GM10847 (cell line): ENCODE data around the gene SFXN4.
A peak's percentile ranks its signal among the peaks of the same experiment; 100 is the strongest.

Experiments
- POLR2A ChIP-seq: IDR thresholded peaks from 2 replicates; pipeline ENCODE4 v1.6.1; 2011; ENCODE audit not compliant: insufficient read length; ENCODE audit errors: extremely low read depth

The SFXN4 gene

GRCh38 chr10:119131512-119132240 lies 33.8 kb downstream of the SFXN4 start:
- no peak for TF ChIP-seq POLR2A

GRCh38 chr10:119129721-119130120 lies 35.8 kb downstream of the SFXN4 start:
- TF ChIP-seq POLR2A, result no peak

- no peak for TF ChIP-seq POLR2A
Observed at GRCh38 chr10:119125942-119126341, 39.6 kb downstream of the SFXN4 start.

- TF ChIP-seq POLR2A, result no peak
Observed at GRCh38 chr10:119120875-119121274, 44.6 kb downstream of the SFXN4 start.

GRCh38 chr10:119120413-119120867 lies 45.1 kb downstream of the SFXN4 start:
- TF ChIP-seq POLR2A, result no peak

- no peak for TF ChIP-seq POLR2A
Observed at GRCh38 chr10:119119400-119119799, 46.1 kb downstream of the SFXN4 start.

GRCh38 chr10:119118231-119118630 lies 47.3 kb downstream of the SFXN4 start:
- TF ChIP-seq POLR2A, result no peak

GRCh38 chr10:119116326-119116951 lies 49.1 kb downstream of the SFXN4 start:
- no peak for TF ChIP-seq POLR2A

GRCh38 chr10:119115926-119116325 lies 49.6 kb downstream of the SFXN4 start:
- no peak for TF ChIP-seq POLR2A

- no peak for TF ChIP-seq POLR2A
Observed at GRCh38 chr10:119113751-119114732, 51.5 kb downstream of the SFXN4 start.

- no peak for TF ChIP-seq POLR2A
Observed at GRCh38 chr10:119112056-119112455, 53.5 kb downstream of the SFXN4 start.

GRCh38 chr10:119105155-119105554 lies 60.4 kb downstream of the SFXN4 start:
- TF ChIP-seq POLR2A, result no peak

- TF ChIP-seq POLR2A, result no peak
Observed at GRCh38 chr10:119104654-119105015, 60.9 kb downstream of the SFXN4 start.

- peak; percentile 81 for TF ChIP-seq POLR2A
Observed at GRCh38 chr10:119103903-119104653, 61.4 kb downstream of the SFXN4 start, which contains the start of gene DENND10. DENND10 (plus strand) TSS chr10:119104113; CDS start chr10:119104143, 30 bp downstream.
